ENCODE results near the gene OR56B4.
"Not testable (repeated sequence)": the region's sequence is repeated elsewhere in the genome, so short reads cannot be mapped to it uniquely, and the experiment has no call there.

The OR56B4 gene, protein sequence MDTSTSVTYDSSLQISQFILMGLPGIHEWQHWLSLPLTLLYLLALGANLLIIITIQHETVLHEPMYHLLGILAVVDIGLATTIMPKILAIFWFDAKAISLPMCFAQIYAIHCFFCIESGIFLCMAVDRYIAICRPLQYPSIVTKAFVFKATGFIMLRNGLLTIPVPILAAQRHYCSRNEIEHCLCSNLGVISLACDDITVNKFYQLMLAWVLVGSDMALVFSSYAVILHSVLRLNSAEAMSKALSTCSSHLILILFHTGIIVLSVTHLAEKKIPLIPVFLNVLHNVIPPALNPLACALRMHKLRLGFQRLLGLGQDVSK

DNA sequence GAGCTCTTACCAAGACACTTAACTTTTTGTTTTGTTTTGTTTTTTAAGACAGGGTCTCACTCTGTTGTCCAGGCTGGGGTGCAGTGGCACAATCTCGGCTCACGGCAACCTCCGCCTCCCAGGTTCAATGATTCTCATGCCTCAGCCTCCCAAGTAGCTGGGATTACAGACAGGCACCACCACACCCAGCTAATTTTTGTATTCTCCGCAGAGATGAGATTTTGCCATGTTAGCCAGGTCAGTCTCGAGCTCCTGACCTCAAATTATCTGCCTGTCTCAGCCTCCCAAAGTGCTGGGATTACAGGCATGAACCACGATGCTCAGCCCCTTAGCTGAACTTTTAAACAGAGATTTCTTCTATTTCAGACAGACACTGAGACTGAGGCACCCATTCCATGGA is at the start of gene OR56B4:
Gene OR56B4, plus strand, starts transcription at position 301 of the 400 bp plus-strand sequence. Its CDS starts 95 bp downstream, at position 396.
- DNase-seq, result not testable (repeated sequence)

- DNase-seq, result no peak
Measured at GRCh38 chr11:6061475-6061874, 46.0 kb upstream of the OR56B4 start.

DNA sequence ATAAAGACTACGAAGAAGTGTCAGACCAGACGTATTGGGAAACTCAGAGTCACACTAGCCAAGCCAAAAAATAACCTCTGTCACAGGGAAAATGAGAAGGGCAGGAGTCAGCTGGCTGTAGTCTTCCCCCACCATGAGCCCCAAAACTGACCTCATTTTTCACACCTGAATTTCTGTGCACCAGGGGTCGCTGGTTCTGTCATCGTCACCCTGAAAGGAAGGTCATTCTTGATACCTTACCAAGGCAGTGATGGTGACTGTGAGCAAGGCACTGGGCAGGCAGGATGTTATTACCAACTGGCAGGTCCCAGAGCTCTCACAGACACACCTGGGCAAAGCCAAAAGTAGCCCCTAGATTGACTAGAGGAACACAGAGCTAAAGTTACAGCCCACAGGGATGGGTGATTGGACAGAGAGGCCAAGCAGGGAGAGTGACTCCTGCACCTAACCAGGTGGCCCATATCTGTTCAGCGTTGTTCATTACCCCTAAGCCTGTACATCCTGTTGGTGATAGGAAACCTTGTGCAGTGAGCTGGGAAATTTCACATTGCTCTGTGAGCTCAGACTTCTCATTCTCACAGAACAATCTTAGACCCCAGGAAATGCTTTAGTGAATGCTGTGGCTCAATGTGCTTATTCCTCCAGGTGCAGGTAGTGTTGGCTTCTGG is 44.7 kb upstream of the OR56B4 start:
- DNase-seq, result no peak

GRCh38 chr11:6067502-6067901 is 40.0 kb upstream of the OR56B4 start:
- no peak for DNase-seq

DNA sequence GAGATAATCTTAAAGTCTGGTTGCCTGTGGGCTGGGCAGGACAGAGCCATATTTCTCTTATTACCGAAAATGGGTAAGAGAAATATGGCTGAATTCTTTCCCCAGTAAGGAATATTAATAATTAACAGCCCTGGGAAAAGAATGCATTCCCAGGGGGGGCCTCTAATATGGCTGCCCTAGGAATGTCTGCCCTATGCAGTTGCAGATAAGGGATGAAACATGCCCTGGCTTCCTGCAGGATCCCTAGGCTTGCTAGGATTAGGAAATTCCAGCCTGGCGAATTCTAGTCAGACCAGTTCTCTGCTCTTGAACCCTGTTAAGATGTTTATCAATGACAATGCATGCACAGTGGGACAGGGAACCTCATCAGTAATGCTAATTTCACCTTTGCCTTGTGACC is 31.0 kb upstream of the OR56B4 start:
- DNase-seq, result not testable (repeated sequence)

DNA sequence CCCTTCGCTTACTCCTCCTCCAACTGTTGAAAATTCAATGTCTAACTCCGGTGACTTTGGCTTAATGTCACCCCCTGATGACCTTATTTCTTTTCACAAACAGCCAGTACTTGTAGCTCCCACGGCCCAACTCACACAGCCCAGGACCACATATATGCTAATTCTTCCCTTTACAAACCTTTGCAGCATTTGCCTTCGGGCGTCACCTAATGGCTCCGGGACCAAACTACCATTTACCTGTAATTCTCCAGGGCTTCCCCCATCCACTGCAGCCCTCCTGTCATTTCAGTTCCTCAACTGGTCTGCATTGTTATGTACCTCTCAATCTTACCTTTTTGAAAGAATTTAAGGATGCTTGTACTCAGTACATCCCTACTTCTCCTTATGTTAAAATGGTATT is 29.8 kb upstream of the OR56B4 start:
- no peak for DNase-seq

DNA sequence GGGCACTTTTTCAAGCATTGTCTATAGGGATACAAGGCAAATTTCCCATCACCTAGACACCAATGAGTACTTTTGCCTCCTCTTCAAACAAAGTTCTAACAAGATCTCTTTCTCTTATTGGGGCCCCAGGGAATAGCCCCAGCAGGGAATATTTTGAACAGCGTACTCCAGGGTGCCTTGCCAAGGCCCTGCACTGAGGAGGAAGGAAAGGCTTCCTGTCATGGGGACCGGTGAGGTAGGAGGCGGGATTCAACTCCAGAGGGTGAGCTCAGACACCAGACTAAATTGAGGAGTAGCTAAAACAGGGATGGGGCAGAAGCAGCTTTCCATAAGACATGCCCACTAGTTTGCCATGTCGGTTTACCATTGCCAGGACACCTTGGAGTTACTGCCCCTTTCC is 28.0 kb upstream of the OR56B4 start:
- no peak for DNase-seq

DNA sequence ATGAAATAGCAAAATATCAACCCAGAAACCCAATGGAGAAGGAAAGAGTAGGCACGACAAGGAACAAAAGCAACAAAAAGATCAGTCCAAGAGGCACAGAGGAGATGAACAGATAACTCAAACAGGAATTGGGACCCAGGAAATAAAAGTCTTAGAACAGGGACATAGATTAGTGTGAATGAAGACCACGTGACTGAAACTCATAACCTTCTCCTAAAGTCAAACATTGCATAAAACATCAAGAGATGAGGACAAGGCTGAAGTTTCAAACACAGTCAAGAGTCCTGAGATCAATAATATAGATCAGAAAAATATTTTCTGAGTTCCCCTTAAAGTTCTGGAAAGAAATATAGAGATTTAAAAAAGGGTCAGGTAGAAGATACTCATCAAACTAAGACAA is 24.4 kb upstream of the OR56B4 start:
- no peak for DNase-seq

- DNase-seq, result no peak
Measured at GRCh38 chr11:6084587-6084986, 22.9 kb upstream of the OR56B4 start.

GRCh38 chr11:6094186-6094585 is 13.3 kb upstream of the OR56B4 start:
- no peak for DNase-seq

- no peak for DNase-seq
Measured at GRCh38 chr11:6095798-6096197, 11.7 kb upstream of the OR56B4 start.

DNA sequence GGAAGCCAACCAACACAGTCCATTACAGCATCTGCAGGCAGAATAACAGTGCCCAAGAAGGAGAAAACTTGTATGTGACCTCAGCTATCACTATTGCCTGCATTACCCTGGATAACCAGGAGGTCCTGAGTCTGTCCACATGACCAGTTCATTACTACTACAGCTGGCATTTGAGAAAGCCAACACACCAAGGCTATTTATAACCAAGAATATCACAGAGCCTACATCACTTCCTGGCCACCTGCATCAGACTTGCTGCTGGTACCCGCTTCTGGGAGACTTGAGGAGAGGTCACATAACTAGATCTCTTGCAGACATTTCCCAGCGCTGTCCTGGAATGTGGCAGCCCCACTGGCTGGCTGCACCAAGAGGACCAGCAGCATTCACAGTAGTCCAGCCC is 11.1 kb upstream of the OR56B4 start:
- DNase-seq, result no peak

- no peak for DNase-seq
Measured at GRCh38 chr11:6099577-6099976, 7.9 kb upstream of the OR56B4 start.

- DNase-seq, result no peak
Measured at GRCh38 chr11:6110011-6110410, 2.5 kb downstream of the OR56B4 start.

- DNase-seq, result no peak
Measured at GRCh38 chr11:6111673-6112072, 4.2 kb downstream of the OR56B4 start.

- no peak for DNase-seq
Measured at GRCh38 chr11:6116638-6117037, 9.2 kb downstream of the OR56B4 start.

DNA sequence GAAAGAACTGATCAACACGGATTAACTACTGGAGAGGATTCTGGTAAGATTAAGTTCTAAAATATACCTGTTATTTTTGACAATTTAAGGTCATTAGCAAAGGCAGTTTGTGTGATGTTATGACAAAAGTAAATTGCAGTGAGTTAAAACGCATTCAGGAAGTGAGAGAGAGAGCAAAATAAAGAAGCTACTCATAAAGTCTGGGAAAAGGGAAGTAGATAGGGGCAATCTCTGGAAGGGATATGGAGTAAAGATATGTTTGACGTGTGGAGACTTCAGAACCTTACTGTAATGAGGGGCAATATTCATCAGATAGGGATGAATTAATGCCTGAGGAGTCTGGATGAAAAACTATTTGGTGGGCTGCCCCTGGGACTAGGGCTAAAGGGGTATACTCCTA is 16.8 kb downstream of the OR56B4 start:
- no peak for DNase-seq

DNA sequence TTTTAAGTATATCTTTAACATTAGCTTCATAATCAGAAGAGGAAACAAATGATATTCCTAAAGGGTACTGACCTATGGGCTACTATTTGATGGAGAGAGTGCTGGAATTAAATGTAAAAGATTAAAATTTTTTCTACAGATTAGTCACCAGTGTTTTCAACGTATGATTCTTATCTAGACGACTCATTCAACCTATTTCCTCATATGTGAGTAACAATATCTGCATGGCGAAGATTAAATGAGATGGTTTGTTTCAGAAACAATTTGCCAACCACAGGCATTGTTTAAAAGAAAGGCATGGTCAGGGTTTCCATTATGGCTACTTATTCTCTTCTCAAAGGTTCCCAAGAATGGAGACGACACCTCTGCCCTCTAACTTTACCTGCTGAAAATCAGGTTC is 20.4 kb downstream of the OR56B4 start:
- no peak for DNase-seq

- DNase-seq, result no peak
Measured at GRCh38 chr11:6129011-6129410, 21.5 kb downstream of the OR56B4 start.

DNA sequence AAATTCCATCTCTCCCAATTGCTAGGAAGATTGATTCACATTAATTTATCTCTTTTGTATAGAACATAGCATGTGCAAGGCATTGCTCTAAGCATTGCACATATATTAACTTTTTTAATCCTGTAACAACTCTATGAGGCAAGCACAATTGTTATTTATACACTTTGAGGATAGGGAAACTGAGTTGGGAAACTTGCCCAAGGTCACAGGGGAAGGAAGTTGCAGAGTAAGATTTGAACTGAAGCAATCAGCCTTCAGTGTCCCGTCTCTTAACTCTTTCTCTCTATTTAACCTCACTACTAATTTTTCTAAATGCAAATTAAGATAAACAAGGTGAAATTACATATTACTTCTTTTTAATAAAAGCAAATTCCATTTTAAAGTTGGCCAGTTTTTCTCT is 22.2 kb downstream of the OR56B4 start:
- no peak for DNase-seq

DNA sequence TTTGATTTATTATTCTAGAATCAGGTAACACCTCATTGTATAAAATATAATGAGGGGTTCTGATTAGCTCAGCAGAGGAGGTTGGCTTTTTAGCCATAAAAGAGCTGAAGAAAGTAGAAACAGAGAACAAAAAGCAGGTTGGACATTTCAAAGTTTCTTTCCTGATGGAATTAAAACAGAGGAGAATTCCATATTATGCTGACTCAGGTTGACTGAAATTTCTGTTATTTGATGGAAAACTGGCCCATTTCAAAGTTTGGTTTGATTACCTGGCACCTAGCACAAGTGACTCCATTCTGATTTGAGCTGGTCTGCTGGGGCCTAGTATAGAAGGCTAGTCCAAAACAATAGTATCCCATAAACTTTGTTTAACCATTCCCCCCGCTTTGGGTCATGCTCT is 24.9 kb downstream of the OR56B4 start:
- no peak for DNase-seq

- not testable (repeated sequence) for DNase-seq
Measured at GRCh38 chr11:6135936-6136335, 28.5 kb downstream of the OR56B4 start.

DNA sequence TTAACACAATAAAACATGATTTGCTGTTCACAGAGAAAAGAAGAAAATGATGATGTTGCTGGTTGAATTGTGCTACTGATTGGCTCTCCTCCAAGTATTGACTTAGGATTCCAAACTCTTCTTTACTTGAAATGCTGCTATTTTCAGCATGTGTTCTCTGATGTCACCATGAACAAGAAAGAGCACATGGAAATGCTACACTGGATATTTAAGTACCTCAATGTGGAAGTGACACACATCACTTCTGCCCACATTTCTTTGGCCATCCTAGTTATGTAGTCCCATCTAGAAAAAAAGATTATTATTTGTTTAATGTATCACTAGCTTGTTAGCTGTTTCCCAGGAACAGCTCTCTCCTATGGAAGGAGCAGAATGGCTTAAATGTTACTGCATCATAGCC is 35.5 kb downstream of the OR56B4 start:
- no peak for DNase-seq

- not testable (repeated sequence) for DNase-seq
Measured at GRCh38 chr11:6143737-6144136, 36.3 kb downstream of the OR56B4 start.

GRCh38 chr11:6151117-6151516 is 43.6 kb downstream of the OR56B4 start:
- no peak for DNase-seq

Data from T1000 (cell line).